NCI-H146 treated with DMSO at 0.1 percent for 48 hours (cell line): ENCODE results near the gene ITPRIPL1.
A peak's percentile ranks its signal among the peaks of the same experiment; 100 is the strongest.

Source experiments
- DNase-seq: peaks from one replicate; lab custom pipeline; 2025; ENCODE audit not compliant: unreplicated experiment; lab: John Stamatoyannopoulos, UW

The ITPRIPL1 gene

DNA sequence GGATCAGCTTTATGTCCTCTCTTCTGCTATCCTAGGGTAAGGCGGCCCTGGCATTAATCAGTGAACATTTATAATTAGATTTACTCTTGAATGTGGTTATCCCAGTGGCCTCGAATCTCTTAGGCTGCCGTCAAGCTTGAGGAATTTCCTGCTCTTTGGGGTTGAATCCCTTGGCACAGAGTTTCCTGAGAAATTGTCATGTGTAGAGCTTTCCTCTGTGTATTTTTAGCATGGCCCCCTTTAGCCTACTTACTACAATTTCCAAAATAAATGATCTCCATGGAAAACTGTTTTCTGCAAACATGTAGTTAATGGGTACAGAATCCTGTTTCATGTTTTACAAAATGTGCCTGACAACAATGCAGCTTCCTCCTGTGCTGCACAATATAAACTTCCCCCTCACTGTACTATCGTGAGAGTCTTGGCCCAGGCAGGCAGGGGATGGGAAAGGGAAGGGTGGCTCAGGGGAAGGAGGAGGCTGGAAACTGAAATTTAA is 28.5 kb downstream of the ITPRIPL1 start:
- no peak for DNase-seq

GRCh38 chr2:96354492-96354891 is 29.4 kb downstream of the ITPRIPL1 start:
- DNase-seq: no peak

DNA sequence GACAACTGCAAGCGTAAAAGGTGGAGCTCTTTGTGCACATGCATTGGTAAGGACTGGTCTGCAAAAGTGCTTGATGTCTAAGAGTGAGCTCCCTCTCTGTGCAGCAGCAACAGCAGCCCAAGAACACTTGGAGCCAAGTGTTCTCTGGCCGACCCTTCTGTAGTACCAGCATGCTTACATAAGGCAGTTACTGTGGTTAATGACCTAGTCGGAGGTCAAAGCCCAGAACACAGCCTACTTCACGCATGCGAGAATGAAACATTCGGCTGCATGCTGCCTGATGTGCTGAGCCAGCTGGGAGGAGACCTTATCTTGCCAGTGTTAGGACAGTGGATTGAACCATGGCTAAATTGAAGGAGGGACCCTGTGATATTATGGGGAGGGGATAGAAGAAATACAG is 31.8 kb downstream of the ITPRIPL1 start:
- no peak for DNase-seq

DNA sequence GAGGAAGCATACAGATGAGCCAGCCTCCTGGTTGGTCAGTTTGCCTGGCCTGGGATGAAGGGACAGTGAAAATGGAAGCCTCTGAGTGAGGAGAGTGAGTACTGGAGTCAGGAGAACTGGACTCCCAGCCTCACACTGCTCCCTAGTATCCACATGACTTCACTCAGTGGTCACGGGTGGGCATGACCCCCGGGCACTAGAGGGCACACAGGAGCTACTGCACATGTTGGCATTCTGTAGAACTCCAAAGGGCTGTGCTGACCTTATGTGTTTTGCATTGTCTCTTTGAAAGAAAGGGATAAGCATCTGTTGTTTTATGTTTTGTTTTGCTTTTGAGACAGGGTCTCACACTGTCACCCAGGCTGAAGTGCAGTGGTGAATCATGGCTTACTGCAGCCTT is 34.2 kb downstream of the ITPRIPL1 start:
- DNase-seq: no peak

GRCh38 chr2:96359866-96360265 is 34.7 kb downstream of the ITPRIPL1 start:
- no peak for DNase-seq

GRCh38 chr2:96361751-96362150 is 36.6 kb downstream of the ITPRIPL1 start:
- no peak for DNase-seq

GRCh38 chr2:96369186-96369585 is 44.1 kb downstream of the ITPRIPL1 start:
- DNase-seq: no peak

DNA sequence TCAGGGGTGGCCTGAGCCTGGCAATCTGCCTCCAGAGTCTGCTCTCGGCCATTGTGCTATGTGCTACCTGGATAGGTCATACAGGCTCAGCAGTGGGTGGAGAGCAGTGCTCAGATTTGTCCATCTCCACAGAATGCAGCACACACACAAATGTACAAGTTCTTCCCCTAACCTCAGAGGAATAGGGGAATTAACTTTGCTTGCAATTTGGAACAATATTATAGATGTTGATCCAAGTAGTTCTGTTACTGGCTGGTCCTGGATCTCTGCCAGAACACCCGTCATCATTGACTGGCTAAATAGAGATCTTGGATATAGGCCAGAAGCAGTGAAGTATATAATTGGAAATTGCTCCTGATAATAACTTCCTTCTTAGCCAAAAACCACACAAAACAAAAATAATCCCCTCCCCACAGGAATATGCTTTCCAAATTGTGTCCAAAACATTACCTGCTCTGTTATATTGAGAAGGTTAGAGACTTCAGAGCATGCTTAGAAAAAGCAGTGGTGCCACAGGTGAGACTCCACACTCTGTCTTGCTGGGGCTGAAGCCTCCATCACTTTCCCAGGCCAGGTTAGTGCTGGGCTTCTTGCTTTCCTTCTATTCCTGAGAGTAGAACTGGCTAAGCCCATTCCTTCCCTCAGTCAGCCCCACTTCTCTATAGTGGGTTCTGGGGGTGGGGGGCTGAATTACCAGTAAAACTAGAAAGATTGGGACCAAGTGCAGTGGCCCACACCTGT is 49.3 kb downstream of the ITPRIPL1 start:
- DNase-seq: peak; percentile 59
